Measurements from ENCODE around the gene SLC1A6. TPM values are rescaled to one million over a fixed set of nuclear protein-coding genes. Genes with fewer than 3 reads are reported as not detected.

SLC1A6 gene
- total and polyA plus RNA-seq, 2 donors (not counting 1 experiment from before 2014, with no cell fraction given) = not detected

DNA sequence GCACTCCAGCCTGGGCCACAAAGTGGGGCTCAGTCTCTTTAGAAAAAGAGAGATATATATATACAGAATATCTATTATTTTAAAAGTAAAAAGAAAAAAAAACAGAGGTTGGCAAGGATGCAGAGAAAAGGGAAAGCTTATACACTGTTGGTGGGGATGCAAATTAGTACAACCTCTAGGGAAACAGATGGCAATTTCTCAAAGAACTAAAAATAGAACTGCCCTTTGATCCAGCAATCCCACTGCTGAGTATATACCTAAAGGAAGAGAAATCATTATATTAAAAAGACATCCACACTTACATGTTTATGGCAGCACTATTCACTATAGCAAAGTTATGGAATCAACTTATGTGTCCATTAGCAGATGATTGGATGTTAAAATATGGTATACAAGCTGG, 28.6 kb upstream of the SLC1A6 start:
- TF ChIP-seq, protein P1, sequence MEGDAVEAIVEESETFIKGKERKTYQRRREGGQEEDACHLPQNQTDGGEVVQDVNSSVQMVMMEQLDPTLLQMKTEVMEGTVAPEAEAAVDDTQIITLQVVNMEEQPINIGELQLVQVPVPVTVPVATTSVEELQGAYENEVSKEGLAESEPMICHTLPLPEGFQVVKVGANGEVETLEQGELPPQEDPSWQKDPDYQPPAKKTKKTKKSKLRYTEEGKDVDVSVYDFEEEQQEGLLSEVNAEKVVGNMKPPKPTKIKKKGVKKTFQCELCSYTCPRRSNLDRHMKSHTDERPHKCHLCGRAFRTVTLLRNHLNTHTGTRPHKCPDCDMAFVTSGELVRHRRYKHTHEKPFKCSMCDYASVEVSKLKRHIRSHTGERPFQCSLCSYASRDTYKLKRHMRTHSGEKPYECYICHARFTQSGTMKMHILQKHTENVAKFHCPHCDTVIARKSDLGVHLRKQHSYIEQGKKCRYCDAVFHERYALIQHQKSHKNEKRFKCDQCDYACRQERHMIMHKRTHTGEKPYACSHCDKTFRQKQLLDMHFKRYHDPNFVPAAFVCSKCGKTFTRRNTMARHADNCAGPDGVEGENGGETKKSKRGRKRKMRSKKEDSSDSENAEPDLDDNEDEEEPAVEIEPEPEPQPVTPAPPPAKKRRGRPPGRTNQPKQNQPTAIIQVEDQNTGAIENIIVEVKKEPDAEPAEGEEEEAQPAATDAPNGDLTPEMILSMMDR (conservative IDR thresholded peaks at IDR 0.05 in 1 of 2, IDR thresholded peaks at IDR 0.05 in 1 of 2; ENCODE audit: low read depth in 1 of 2, low read length in 2 of 2) = no peak
- no peak for TF ChIP-seq EZH2 (IDR thresholded peaks at IDR 0.05; ENCODE audit: low read length, missing control alignments)
- DNase-seq (ENCODE audit: low read depth in 2 of 2) = no peak
- Histone ChIP-seq H3K79me2 (ENCODE audit: control insufficient read depth, insufficient read depth, low read length) (no peaks in the 10 kb centered on the region), H3K36me3 (ENCODE audit: control insufficient read depth, insufficient read depth, low read length) (no peaks in the 10 kb centered on the region), H3K27ac (ENCODE audit: insufficient read depth, low read length) (no peak overlapping the region), H3K9me3 (ENCODE audit: control insufficient read depth, insufficient read depth, low read depth, low read length) (no peaks in the 10 kb centered on the region), H3K27me3 (ENCODE audit: control insufficient read depth, insufficient read depth, low read length) (no peaks in the 10 kb centered on the region), H2AFZ (ENCODE audit: low read length) (no peak overlapping the region), H3K4me1 (ENCODE audit: control insufficient read depth, extremely low read depth, insufficient read depth, low read length) (no peaks in the 10 kb centered on the region), H3K4me2 (ENCODE audit: extremely low read depth, insufficient read depth, low read length) (no peak overlapping the region), H4K20me1 (ENCODE audit: control insufficient read depth, extremely low read depth, insufficient read depth, low read length) (no peaks in the 10 kb centered on the region), H3K9ac (ENCODE audit: insufficient read depth, low read length) (no peak overlapping the region), H3K4me3 (replicated peaks in 1 of 4; ENCODE audit: control extremely low read depth in 1 of 4, insufficient read depth in 1 of 4, low read depth in 3 of 4, low read length in 4 of 4) (no peak overlapping the region)

DNA sequence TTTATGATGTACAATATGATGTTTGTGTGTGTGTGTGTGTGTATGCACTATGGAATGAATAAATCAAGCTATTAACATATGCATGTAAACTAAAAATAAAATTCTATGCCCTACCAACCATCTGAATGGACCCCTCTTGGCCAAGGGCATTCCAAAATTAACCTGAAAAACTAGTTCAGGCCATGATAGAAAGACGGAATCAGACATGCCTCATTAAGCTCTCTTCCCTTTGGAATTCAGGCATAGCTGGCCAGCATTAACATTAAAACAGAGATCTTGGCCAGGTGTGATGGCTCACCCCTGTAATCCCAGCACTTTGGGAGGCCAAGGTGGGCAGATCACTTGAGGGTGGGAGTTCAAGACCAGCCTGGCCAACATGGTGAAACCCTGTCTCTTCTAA, 18.3 kb upstream of the SLC1A6 start:
- Histone ChIP-seq H3K4me2 (ENCODE audit: extremely low read depth, insufficient read depth, low read length) (no peak overlapping the region), H3K36me3 (ENCODE audit: control insufficient read depth, insufficient read depth, low read length) (no peaks in the 10 kb centered on the region), H3K79me2 (ENCODE audit: control insufficient read depth, insufficient read depth, low read length) (no peaks in the 10 kb centered on the region), H4K20me1 (ENCODE audit: control insufficient read depth, extremely low read depth, insufficient read depth, low read length) (no peaks in the 10 kb centered on the region), H3K27ac (ENCODE audit: insufficient read depth, low read length) (no peak overlapping the region), H2AFZ (ENCODE audit: low read length) (no peak overlapping the region), H3K9me3 (ENCODE audit: control insufficient read depth, insufficient read depth, low read depth, low read length) (no peaks in the 10 kb centered on the region), H3K9ac (ENCODE audit: insufficient read depth, low read length) (no peak overlapping the region), H3K4me1 (ENCODE audit: control insufficient read depth, extremely low read depth, insufficient read depth, low read length) (no peaks in the 10 kb centered on the region), H3K4me3 (replicated peaks in 1 of 4; ENCODE audit: control extremely low read depth in 1 of 4, insufficient read depth in 1 of 4, low read depth in 3 of 4, low read length in 4 of 4) (no peak overlapping the region), H3K27me3 (ENCODE audit: control insufficient read depth, insufficient read depth, low read length) (no peaks in the 10 kb centered on the region)
- no peak for TF ChIP-seq EZH2 (IDR thresholded peaks at IDR 0.05; ENCODE audit: low read length, missing control alignments)
- TF ChIP-seq, protein P1 (conservative IDR thresholded peaks at IDR 0.05 in 1 of 2, IDR thresholded peaks at IDR 0.05 in 1 of 2; ENCODE audit: low read depth in 1 of 2, low read length in 2 of 2) = no peak
- no peak for DNase-seq (ENCODE audit: low read depth in 2 of 2)

GRCh38 chr19:14992780-14993179, 13.1 kb upstream of the SLC1A6 start:
- no peaks in the 10 kb centered on the region for H3K27me3 ChIP-seq (ENCODE audit: control insufficient read depth, insufficient read depth, low read length)
- H3K9ac ChIP-seq (ENCODE audit: insufficient read depth, low read length) = no peak overlapping the region
- H3K27ac ChIP-seq (ENCODE audit: insufficient read depth, low read length) = no peak overlapping the region
- no peaks in the 10 kb centered on the region for H3K4me1 ChIP-seq (ENCODE audit: control insufficient read depth, extremely low read depth, insufficient read depth, low read length)
- H3K36me3 ChIP-seq (ENCODE audit: control insufficient read depth, insufficient read depth, low read length) = no peaks in the 10 kb centered on the region
- DNase-seq (ENCODE audit: low read depth in 2 of 2) = no peak
- no peaks in the 10 kb centered on the region for H3K79me2 ChIP-seq (ENCODE audit: control insufficient read depth, insufficient read depth, low read length)
- H2AFZ ChIP-seq (ENCODE audit: low read length) = no peak overlapping the region
- no peak for TF ChIP-seq EZH2 (IDR thresholded peaks at IDR 0.05; ENCODE audit: low read length, missing control alignments)
- TF ChIP-seq, protein P1 (conservative IDR thresholded peaks at IDR 0.05 in 1 of 2, IDR thresholded peaks at IDR 0.05 in 1 of 2; ENCODE audit: low read depth in 1 of 2, low read length in 2 of 2) = no peak
- no peaks in the 10 kb centered on the region for H3K9me3 ChIP-seq (ENCODE audit: control insufficient read depth, insufficient read depth, low read depth, low read length)
- no peak overlapping the region for H3K4me3 ChIP-seq (replicated peaks in 1 of 4; ENCODE audit: control extremely low read depth in 1 of 4, insufficient read depth in 1 of 4, low read depth in 3 of 4, low read length in 4 of 4)
- H4K20me1 ChIP-seq (ENCODE audit: control insufficient read depth, extremely low read depth, insufficient read depth, low read length) = no peaks in the 10 kb centered on the region
- H3K4me2 ChIP-seq (ENCODE audit: extremely low read depth, insufficient read depth, low read length) = no peak overlapping the region
